GM12878 (cell line): ENCODE results near the gene PRPS1. TPM values are rescaled to one million over a fixed set of nuclear protein-coding genes. Genes with fewer than 3 reads are reported as not detected.

Experiments used
- ATAC-seq: fragments of 200-7000 bp; cut with Tn5 transposase; 3 replicates; pipeline ENCODE4 v1.9.1; 2020; ENCODE audit warnings: mild to moderate bottlenecking, moderate library complexity
- BruUV-seq: library from RNA; stranded (reverse); fragments of 400-500 nt; replicated peaks from 2 replicates; lab custom pipeline; 2021; lab: Mats Ljungman, UMichigan
- CTCF ChIA-PET: fragments of 300-600 bp; sonication (Branson Sonifier 250); formaldehyde crosslinking; extraction: SDS; loops from one replicate; lab custom pipeline; 2021; ENCODE audit warnings: inconsistent platforms; lab: Yijun Ruan, JAX
- POLR2A ChIA-PET: fragments of 350-600 bp; formaldehyde crosslinking; extraction: SDS; loops from one replicate; lab custom pipeline; 2021; ENCODE audit warnings: inconsistent platforms; lab: Charles Lee
- RAD21 ChIA-PET: fragments of 300-600 bp; sonication (Branson Sonifier 250); formaldehyde crosslinking; loops from one replicate; lab custom pipeline; 2023; ENCODE audit warnings: antibody characterized with exemption; ENCODE audit not compliant: unreplicated experiment; lab: Charles Lee
- SMC1A ChIA-PET: fragments of 300-600 bp; sonication (Branson Sonifier 250); formaldehyde crosslinking; loops from one replicate; lab custom pipeline; 2023; ENCODE audit not compliant: unreplicated experiment, uncharacterized antibody; lab: Charles Lee
- DNase-seq: peaks from one replicate; pipeline ENCODE4 v3.0.0-alpha.2; 2011; ENCODE audit warnings: low read depth, low spot score
- FAIRE-seq: peaks from 3 replicates; lab custom pipeline; 2011; peaks lifted over from hg19 to GRCh38; lab: Jason Lieb, UNC
- H2AFZ ChIP-seq: 2 replicates; pipeline ENCODE4 v1.6.0; 2011; ENCODE audit warnings: low read depth, low read length, control low read depth; ENCODE audit not compliant: control insufficient read depth
- H3K27ac ChIP-seq: 2 replicates; pipeline ENCODE4 v1.5.1; 2011; ENCODE audit warnings: control low read depth; ENCODE audit not compliant: control insufficient read depth, insufficient read depth
- H3K27me3 ChIP-seq, 2 experiments: replicated peaks in 1 of 2; 2 replicates each; pipeline versions ENCODE4 v1.6.0 to v1.6.1; 2011; ENCODE audit warnings: low read length in 1 of 2; ENCODE audit not compliant: control insufficient read depth in 2 of 2, insufficient read depth in 2 of 2
- H3K36me3 ChIP-seq, 2 experiments: 2 replicates each; pipeline ENCODE4 v1.5.1; 2011; ENCODE audit warnings: low read length in 1 of 2; ENCODE audit not compliant: control insufficient read depth in 2 of 2, insufficient read depth in 2 of 2
- H3K4me1 ChIP-seq: 2 replicates; pipeline ENCODE4 v1.6.1; 2011; ENCODE audit warnings: mild to moderate bottlenecking, low read length, moderate library complexity, mixed read lengths; ENCODE audit not compliant: control insufficient read depth, insufficient read depth
- H3K4me2 ChIP-seq: 2 replicates; pipeline ENCODE4 v1.6.0; 2011; ENCODE audit warnings: control low read depth; ENCODE audit not compliant: control insufficient read depth, insufficient read depth
- H3K4me3 ChIP-seq: fragments of 200-600 bp; sonication (generic); 2 replicates; pipeline ENCODE4 v1.5.1; 2016
- H3K79me2 ChIP-seq: 2 replicates; pipeline ENCODE4 v1.6.0; 2011; ENCODE audit warnings: low read length; ENCODE audit not compliant: control insufficient read depth, insufficient read depth
- H3K9ac ChIP-seq: 2 replicates; pipeline ENCODE4 v1.8.0; 2011; ENCODE audit warnings: low read length, control low read depth, mixed read lengths; ENCODE audit not compliant: control insufficient read depth, insufficient read depth
- H3K9me3 ChIP-seq: replicated peaks from 3 replicates; pipeline ENCODE4 v1.5.1; 2011; ENCODE audit warnings: mild to moderate bottlenecking, low read length; ENCODE audit not compliant: control insufficient read depth, insufficient read depth
- H4K20me1 ChIP-seq: 2 replicates; pipeline ENCODE4 v1.6.0; 2011; ENCODE audit not compliant: control insufficient read depth, insufficient read depth
- CTCF ChIP-seq, 3 experiments: IDR thresholded peaks in 2 of 3; conservative IDR thresholded peaks in 1 of 3; 2 replicates each; pipeline ENCODE4 v1.5.1; 2011; ENCODE audit warnings: low read depth in 3 of 3, low read length in 3 of 3, mild to moderate bottlenecking in 3 of 3, control low read depth in 2 of 3, moderate library complexity in 2 of 3, inconsistent platforms in 1 of 3, mixed read lengths in 1 of 3; ENCODE audit not compliant: control insufficient read depth in 2 of 3, insufficient read depth in 1 of 3; ENCODE audit errors: extremely low read depth in 1 of 3
- HDAC2 ChIP-seq: fragments of 200-600 bp; sonication (generic); IDR thresholded peaks from 2 replicates; pipeline ENCODE4 v1.6.1; 2017
- IKZF1 ChIP-seq: fragments of 450-650 bp; conservative IDR thresholded peaks from 2 replicates; pipeline ENCODE4 v1.6.1; 2017; ENCODE audit warnings: antibody characterized with exemption, mild to moderate bottlenecking
- NFYA ChIP-seq: IDR thresholded peaks from 2 replicates; pipeline ENCODE4 v1.6.1; 2011; ENCODE audit warnings: low read depth, mild to moderate bottlenecking, low read length, improper control_type of control experiment, borderline replicate concordance
- PRDM15 ChIP-seq: fragments of 450-650 bp; formaldehyde crosslinking; IDR thresholded peaks from 2 replicates; pipeline ENCODE4 v1.4.0; 2020; ENCODE audit warnings: mild to moderate bottlenecking, moderate library complexity
- SKIL ChIP-seq: fragments of 450-650 bp; IDR thresholded peaks from 2 replicates; pipeline ENCODE4 v1.6.1; 2017; ENCODE audit warnings: mild to moderate bottlenecking, low read depth, inconsistent platforms; ENCODE audit not compliant: poor library complexity, severe bottlenecking
- SMC3 ChIP-seq: IDR thresholded peaks from 2 replicates; pipeline ENCODE4 v1.6.1; 2011; ENCODE audit warnings: low read length, improper control_type of control experiment, borderline replicate concordance
- STAT1 ChIP-seq: fragments of 450-650 bp; conservative IDR thresholded peaks from 2 replicates; pipeline ENCODE4 v1.6.1; 2014; ENCODE audit warnings: antibody characterized with exemption, mild to moderate bottlenecking
- TCF3 ChIP-seq: IDR thresholded peaks from 2 replicates; pipeline ENCODE4 v1.6.1; 2012; ENCODE audit warnings: low read depth, mild to moderate bottlenecking, low read length, borderline replicate concordance; ENCODE audit not compliant: insufficient read depth
- ZBED1 ChIP-seq: IDR thresholded peaks from 2 replicates; pipeline ENCODE4 v1.6.1; 2016; ENCODE audit warnings: borderline replicate concordance
- WGBS: methylation state at CpG from one replicate; pipeline ENCODE4 v1.1.6; 2016; ENCODE audit warnings: low lambda C conversion rate; ENCODE audit not compliant: insufficient replicate concordance, insufficient coverage; ENCODE audit errors: missing lambda C conversion rate; 5-methylcytosine and 5-hydroxymethylcytosine counted together
- in situ Hi-C: fragments of 300-500 bp; cut with MboI; formaldehyde crosslinking; loops from 9 replicates; pipeline ENCODE4 v1.14.3; 2018; ENCODE audit warnings: mixed read lengths
- intact Hi-C: fragments of 100-400 bp; cut with micrococcal nuclease; formaldehyde crosslinking; loops from one replicate; pipeline ENCODE4 v1.14.2; 2022; ENCODE audit not compliant: unreplicated experiment
- polyA plus RNA-seq, 11 experiments: library from polyadenylated mRNA; depleted of rRNA in 4 of 11; unstranded in 6 of 11; stranded (reverse) in 5 of 11; fragments of >200 nt; fragmentation: Nextera tagmentation in 4 of 11; fragmentation: Illumina TruSeq in 1 of 11; extraction: Ambion mirVana in 4 of 11; extraction: Trizol in 1 of 11; gene quantifications; 1 replicate in 1 of 11; 2 replicates in 10 of 11; pipeline versions ENCODE4 v1.2.1 to v1.2.3, GENCODE V29; 2011 to 2016; ENCODE audit warnings: inconsistent platforms in 2 of 11, missing spikeins in 2 of 11, low read depth in 1 of 11
- total RNA-seq, 4 experiments: library from RNA; depleted of rRNA in 3 of 4; stranded (reverse); fragments of >200 nt in 3 of 4; fragmentation: Illumina TruSeq in 1 of 4; extraction: Trizol in 1 of 4; gene quantifications; 2 replicates each; pipeline versions ENCODE4 v1.2.1 to v1.2.3, GENCODE V29; 2013 to 2021

Gene PRPS1
- total and polyA plus RNA-seq, 10 of the 15 experiments (the other 5 are each of a cell fraction or from before 2014, with no cell fraction given) = 26.5 to 86.5 (median 61.1) TPM

GRCh38 chrX:107579956-107580355 is 48.4 kb upstream of the PRPS1 start (continued):
- TF ChIP-seq TCF3 (no peak), NFYA (no peak)

- no peak overlapping the region for H3K4me3 ChIP-seq
- no peak overlapping the region for H3K27ac ChIP-seq
- in situ Hi-C loops (no loop called here), intact Hi-C loops (no loop called here)
- DNase-seq = no peak
- WGBS = 71% methylated on average over 4 of the region's 4 CpGs
- H3K79me2 ChIP-seq = no peaks in the 10 kb centered on the region
- H3K36me3 ChIP-seq = no peaks in the 10 kb centered on the region
- BruUV-seq = no TSS peak
- SMC1A ChIA-PET = interaction anchor here (0.6 kb wide), 1 partner anchor 108 kb away, joined by 3 read pairs; no protein-coding TSS in a partner anchor
- no peak overlapping the region for H3K9ac ChIP-seq
- POLR2A ChIA-PET = no interaction called here
- ATAC-seq = no peak
- no peak overlapping the region for H2AFZ ChIP-seq
- H4K20me1 ChIP-seq = no peaks in the 10 kb centered on the region
- no peak overlapping the region for H3K4me2 ChIP-seq
- H3K9me3 ChIP-seq = no peaks in the 10 kb centered on the region
- FAIRE-seq = no peak
- H3K27me3 ChIP-seq = no peaks in the 10 kb centered on the region
- no peaks in the 10 kb centered on the region for H3K4me1 ChIP-seq
- TF ChIP-seq ZBED1 (no peak), CTCF (IDR thresholded peaks at IDR 0.05 in 2 of 3, conservative IDR thresholded peaks at IDR 0.05 in 1 of 3; ENCODE audit: control insufficient read depth in 2 of 3, extremely low read depth in 1 of 3, insufficient read depth in 1 of 3, low read depth in 3 of 3, low read length in 3 of 3) (no peak), IKZF1 (no peak), PRDM15 (CRISPR knock-in tag) (no peak), SKIL (no peak), SMC3 (no peak), HDAC2 (no peak), STAT1 (no peak)
- RAD21 ChIA-PET = no interaction called here
- CTCF ChIA-PET = interaction anchor here (1.2 kb wide), 1 partner anchor 11 kb away, joined by 3 read pairs; no protein-coding TSS in a partner anchor
These were observed 46.4 kb upstream of the PRPS1 start for GRCh38 chrX:107581923-107582322.
